Measurements from ENCODE around the gene C5orf46.

Gene C5orf46

DNA sequence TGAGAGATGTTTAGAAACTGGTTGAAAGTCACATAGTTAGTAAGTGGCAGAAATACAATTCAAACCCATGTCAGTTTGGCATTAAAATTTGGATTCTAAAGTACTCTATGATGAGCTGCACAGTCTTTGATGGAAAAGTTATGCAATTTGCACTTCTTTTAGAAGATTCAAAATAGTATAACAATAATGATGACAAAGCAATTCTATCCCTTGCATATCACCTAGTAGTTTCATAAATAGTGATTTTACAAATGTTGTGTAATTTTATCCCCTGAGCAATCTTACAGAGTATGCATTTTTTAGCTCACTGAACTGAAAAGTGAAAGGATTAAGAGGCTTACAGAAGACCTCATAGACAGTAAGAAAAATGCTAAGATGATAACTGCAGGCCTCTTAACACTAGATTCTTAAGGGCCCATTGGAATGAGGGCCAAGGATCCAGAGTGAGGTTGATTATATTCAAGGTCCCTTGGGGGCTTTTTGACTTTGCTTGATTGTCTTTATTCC is 3.7 kb downstream of the C5orf46 start:
- POLR2A ChIA-PET, result no interaction called here
- no peak for TF ChIP-seq BHLHE40 (IDR thresholded peaks at IDR 0.05; ENCODE audit: borderline replicate concordance)
- TF ChIP-seq ZNF384 (IDR thresholded peaks at IDR 0.05), result no peak
- no peak for TF ChIP-seq ELF4 (IDR thresholded peaks at IDR 0.05)
- TF ChIP-seq LEF1 (IDR thresholded peaks at IDR 0.05; ENCODE audit: borderline replicate concordance), result no peak
- TF ChIP-seq, protein P1, sequence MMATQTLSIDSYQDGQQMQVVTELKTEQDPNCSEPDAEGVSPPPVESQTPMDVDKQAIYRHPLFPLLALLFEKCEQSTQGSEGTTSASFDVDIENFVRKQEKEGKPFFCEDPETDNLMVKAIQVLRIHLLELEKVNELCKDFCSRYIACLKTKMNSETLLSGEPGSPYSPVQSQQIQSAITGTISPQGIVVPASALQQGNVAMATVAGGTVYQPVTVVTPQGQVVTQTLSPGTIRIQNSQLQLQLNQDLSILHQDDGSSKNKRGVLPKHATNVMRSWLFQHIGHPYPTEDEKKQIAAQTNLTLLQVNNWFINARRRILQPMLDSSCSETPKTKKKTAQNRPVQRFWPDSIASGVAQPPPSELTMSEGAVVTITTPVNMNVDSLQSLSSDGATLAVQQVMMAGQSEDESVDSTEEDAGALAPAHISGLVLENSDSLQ (IDR thresholded peaks at IDR 0.05), result no peak
- no peak for TF ChIP-seq SUZ12 (IDR thresholded peaks at IDR 0.05)
- no peak for TF ChIP-seq CTBP1 (IDR thresholded peaks at IDR 0.05; ENCODE audit: borderline replicate concordance)
- no peak for TF ChIP-seq L3MBTL2 (conservative IDR thresholded peaks at IDR 0.05)
- DNase-seq (ENCODE audit: extremely low spot score), result no peak
- CTCF ChIA-PET, result no interaction called here

DNA sequence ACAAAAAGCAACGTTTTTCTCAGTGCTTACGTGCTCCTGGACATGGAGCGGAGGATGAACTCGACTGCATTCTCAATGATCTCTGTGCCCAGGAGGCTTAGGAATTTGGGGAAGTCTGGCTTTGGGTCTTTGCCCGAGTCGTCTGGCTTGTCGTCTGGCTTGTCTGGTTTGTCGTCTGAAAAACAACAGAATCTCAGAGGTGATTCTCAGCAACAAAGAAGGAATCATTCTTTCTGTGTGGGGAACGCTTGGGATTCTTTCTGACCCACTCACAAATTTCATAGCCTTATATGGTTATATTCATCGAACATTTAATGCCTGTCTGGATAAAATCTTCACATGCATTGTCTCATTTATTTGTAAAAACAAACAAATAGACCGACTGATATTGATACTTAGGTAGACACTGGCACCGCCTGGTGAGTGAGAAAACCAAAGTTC is 4.7 kb downstream of the C5orf46 start:
- no peak for TF ChIP-seq SUZ12 (IDR thresholded peaks at IDR 0.05)
- no peak for TF ChIP-seq ARNT (IDR thresholded peaks at IDR 0.05)
- DNase-seq (ENCODE audit: extremely low spot score), result no peak
- ChIA-PET POLR2A (no interaction called here), CTCF (interaction anchor here (0.6 kb wide), 1 partner anchor 553 kb away, joined by 3 read pairs; no protein-coding TSS in a partner anchor)

DNA sequence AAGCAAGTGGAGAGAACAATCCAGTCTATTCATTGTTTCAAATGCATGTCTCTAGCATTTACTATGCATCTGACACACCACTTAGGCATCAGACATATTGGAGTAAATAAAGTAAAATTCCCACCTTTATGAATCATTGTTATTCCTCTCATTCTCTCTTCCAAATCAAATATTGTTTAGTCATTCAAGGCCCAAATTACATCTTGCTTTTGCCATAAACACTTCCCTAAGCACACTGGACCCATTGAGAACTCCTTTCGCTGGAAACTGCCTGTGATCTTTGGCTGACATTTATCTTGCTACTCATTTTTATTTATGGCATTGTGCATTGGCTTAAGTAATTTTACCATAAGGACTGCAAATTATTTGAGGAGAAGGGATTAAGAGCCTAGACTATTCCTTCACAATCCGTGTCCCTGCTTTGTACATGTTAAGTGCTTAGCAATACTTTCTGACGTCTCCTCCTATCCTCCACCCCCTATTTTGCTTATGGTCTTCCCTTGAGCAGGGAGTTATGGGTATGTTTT is 7.4 kb downstream of the C5orf46 start:
- TF ChIP-seq ELF4 (IDR thresholded peaks at IDR 0.05) (no peak), FOXA1 (IDR thresholded peaks at IDR 0.05) (no peak), ZNF384 (IDR thresholded peaks at IDR 0.05) (no peak), LEF1 (IDR thresholded peaks at IDR 0.05; ENCODE audit: borderline replicate concordance) (no peak), FOXK2 (IDR thresholded peaks at IDR 0.05) (no peak), L3MBTL2 (conservative IDR thresholded peaks at IDR 0.05) (no peak), ARNT (IDR thresholded peaks at IDR 0.05) (no peak), SP1 (IDR thresholded peaks at IDR 0.05) (no peak), HDGF (IDR thresholded peaks at IDR 0.05; ENCODE audit: borderline replicate concordance) (no peak), BHLHE40 (IDR thresholded peaks at IDR 0.05; ENCODE audit: borderline replicate concordance) (no peak), FOXM1 (IDR thresholded peaks at IDR 0.05; ENCODE audit: borderline replicate concordance) (no peak)
- DNase-seq (ENCODE audit: extremely low spot score), result no peak
- CTCF ChIA-PET, result no interaction called here
- POLR2A ChIA-PET, result no interaction called here

DNA sequence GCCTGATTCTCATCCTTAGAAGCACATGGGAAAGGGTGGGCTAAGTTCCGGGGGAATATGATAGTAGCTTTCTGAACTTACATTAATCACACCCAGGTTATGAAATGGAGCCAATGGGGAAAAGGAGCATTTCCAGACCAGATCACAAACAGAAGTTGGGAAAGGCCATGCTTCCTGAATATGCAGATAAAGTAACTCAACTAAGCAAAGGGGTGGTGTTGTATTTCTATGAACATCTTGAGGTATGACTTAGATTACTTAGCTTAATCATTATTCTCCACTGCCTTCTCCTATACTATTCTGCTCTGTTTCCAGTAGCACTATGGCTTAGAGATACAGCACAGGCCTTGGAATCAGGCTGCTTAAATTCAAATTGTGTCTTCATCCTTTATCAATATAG is 10.5 kb downstream of the C5orf46 start:
- TF ChIP-seq ARNT (IDR thresholded peaks at IDR 0.05) (no peak), CTBP1 (IDR thresholded peaks at IDR 0.05; ENCODE audit: borderline replicate concordance) (no peak), LEF1 (IDR thresholded peaks at IDR 0.05; ENCODE audit: borderline replicate concordance) (no peak), FOXK2 (IDR thresholded peaks at IDR 0.05) (no peak), BHLHE40 (IDR thresholded peaks at IDR 0.05; ENCODE audit: borderline replicate concordance) (no peak), FOXA1 (IDR thresholded peaks at IDR 0.05) (no peak), TARDBP (IDR thresholded peaks at IDR 0.05) (no peak), NFRKB (IDR thresholded peaks at IDR 0.05) (no peak), ELF4 (IDR thresholded peaks at IDR 0.05) (no peak), ZNF384 (IDR thresholded peaks at IDR 0.05) (no peak), HDGF (IDR thresholded peaks at IDR 0.05; ENCODE audit: borderline replicate concordance) (no peak), SUZ12 (IDR thresholded peaks at IDR 0.05) (no peak)

DNA sequence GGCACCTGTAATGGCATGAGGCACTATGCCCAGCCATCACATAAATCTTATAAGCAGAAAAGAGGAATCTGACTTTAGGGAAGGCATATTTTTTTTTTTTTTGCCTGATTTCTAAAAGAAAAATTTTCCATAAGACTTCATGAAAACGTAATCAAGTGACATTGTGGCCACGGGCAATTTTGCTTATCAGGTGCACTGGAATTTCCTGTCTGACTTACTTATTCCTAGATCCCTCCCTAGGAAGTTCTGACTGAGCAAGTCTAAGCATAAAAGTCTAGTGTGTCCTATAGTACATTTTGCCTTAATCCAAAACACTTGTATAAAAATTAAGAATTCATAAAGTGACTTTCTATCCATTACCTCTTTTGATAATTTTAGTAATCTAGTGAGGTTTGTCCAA is 12.5 kb downstream of the C5orf46 start:
- no peak for DNase-seq (ENCODE audit: extremely low spot score)
- ChIA-PET POLR2A (no interaction called here), CTCF (no interaction called here)
- TF ChIP-seq HDGF (IDR thresholded peaks at IDR 0.05; ENCODE audit: borderline replicate concordance) (no peak), BHLHE40 (IDR thresholded peaks at IDR 0.05; ENCODE audit: borderline replicate concordance) (no peak), FOXK2 (IDR thresholded peaks at IDR 0.05) (no peak), FOXA1 (IDR thresholded peaks at IDR 0.05) (no peak), ARNT (IDR thresholded peaks at IDR 0.05) (no peak)

More for the DNA sequence above, 10.5 kb downstream of the C5orf46 start:
- no peak for DNase-seq (ENCODE audit: extremely low spot score)
- ChIA-PET POLR2A (no interaction called here), CTCF (interaction anchor here (0.7 kb wide), 1 partner anchor 889 kb away, joined by 3 read pairs; no protein-coding TSS in a partner anchor)

DNA sequence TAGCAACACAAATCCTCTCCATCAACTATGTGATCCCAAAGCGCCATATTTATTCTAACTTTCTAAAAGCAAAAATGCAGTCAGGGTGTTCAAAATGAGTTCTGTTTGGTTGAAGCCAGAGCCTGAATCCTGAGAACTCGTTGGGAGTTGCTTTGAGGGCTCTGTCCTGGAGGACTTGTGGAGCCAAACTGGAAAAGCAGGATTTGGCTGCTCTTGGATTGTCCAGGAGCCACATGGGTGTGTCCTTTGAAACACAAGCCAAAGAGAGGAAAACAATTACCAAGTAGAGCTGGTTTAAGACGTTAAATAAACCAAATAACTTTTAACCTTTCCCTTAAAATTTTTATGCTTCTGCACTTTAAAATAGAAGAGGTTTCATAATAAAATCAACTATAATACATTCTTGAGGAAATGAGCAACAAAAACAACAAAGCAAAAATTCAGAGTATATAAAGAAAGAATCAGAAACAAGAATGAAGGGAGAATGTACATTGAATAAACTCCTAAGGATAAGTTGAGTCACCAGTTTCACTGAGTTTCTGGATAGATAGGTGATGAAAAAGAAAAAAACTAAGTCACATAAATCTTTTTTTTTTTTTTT is 13.5 kb downstream of the C5orf46 start:
- CTCF ChIA-PET, result no interaction called here
- POLR2A ChIA-PET, result no interaction called here
- no peak for DNase-seq (ENCODE audit: extremely low spot score)

More for the DNA sequence above, 13.5 kb downstream of the C5orf46 start:
- no peak for TF ChIP-seq SUZ12 (IDR thresholded peaks at IDR 0.05)
- TF ChIP-seq NFRKB (IDR thresholded peaks at IDR 0.05), result no peak
- no peak for TF ChIP-seq FOXK2 (IDR thresholded peaks at IDR 0.05)
- no peak for TF ChIP-seq L3MBTL2 (conservative IDR thresholded peaks at IDR 0.05)
- TF ChIP-seq, protein P1 (IDR thresholded peaks at IDR 0.05), result no peak
- no peak for TF ChIP-seq TARDBP (IDR thresholded peaks at IDR 0.05)
- TF ChIP-seq FOXA1 (IDR thresholded peaks at IDR 0.05), result no peak
- TF ChIP-seq FOXM1 (IDR thresholded peaks at IDR 0.05; ENCODE audit: borderline replicate concordance), result no peak
- TF ChIP-seq ZNF384 (IDR thresholded peaks at IDR 0.05), result no peak
- no peak for TF ChIP-seq ELF4 (IDR thresholded peaks at IDR 0.05)
- TF ChIP-seq SP1 (IDR thresholded peaks at IDR 0.05), result no peak
- TF ChIP-seq ARNT (IDR thresholded peaks at IDR 0.05), result no peak
- TF ChIP-seq CTBP1 (IDR thresholded peaks at IDR 0.05; ENCODE audit: borderline replicate concordance), result no peak
- TF ChIP-seq LEF1 (IDR thresholded peaks at IDR 0.05; ENCODE audit: borderline replicate concordance), result no peak
- TF ChIP-seq HDGF (IDR thresholded peaks at IDR 0.05; ENCODE audit: borderline replicate concordance), result no peak
- no peak for TF ChIP-seq BHLHE40 (IDR thresholded peaks at IDR 0.05; ENCODE audit: borderline replicate concordance)

All from HEK293T (cell line).